H1 (cell line): ENCODE results near the gene PBX2. TPM values are rescaled to one million over a fixed set of nuclear protein-coding genes. Genes with fewer than 3 reads are reported as not detected.

ENCODE experiments used
- CTCF ChIA-PET: fragments of 300-600 bp; sonication (Branson Sonifier 250); formaldehyde crosslinking; loops from one replicate; lab custom pipeline; 2021; ENCODE audit not compliant: partially characterized antibody; lab: Charles Lee
- POLR2A ChIA-PET: fragments of 300-600 bp; sonication (Branson Sonifier 250); formaldehyde crosslinking; loops from one replicate; lab custom pipeline; 2021; ENCODE audit warnings: inconsistent platforms; ENCODE audit not compliant: partially characterized antibody; lab: Charles Lee
- DNase-seq, 2 experiments: peaks; one replicate each; pipeline versions ENCODE4 v3.0.0 to v3.0.0-alpha.2; 2010 to 2022; ENCODE audit warnings: low spot score in 2 of 2, low read depth in 1 of 2, mixed read lengths in 1 of 2
- FAIRE-seq: peaks from 2 replicates; lab custom pipeline; 2011; peaks lifted over from hg19 to GRCh38; lab: Jason Lieb, UNC
- H2AFZ ChIP-seq: 2 replicates; pipeline ENCODE4 v1.8.1; 2012; ENCODE audit warnings: low read length, inconsistent platforms
- H2AK5ac ChIP-seq: 2 replicates; pipeline ENCODE4 v1.6.1; 2013; ENCODE audit warnings: low read depth, low read length
- H2BK120ac ChIP-seq: replicated peaks from 2 replicates; pipeline ENCODE3; 2013; ENCODE audit warnings: low read depth, low read length, inconsistent platforms
- H2BK12ac ChIP-seq: 2 replicates; pipeline ENCODE4 v1.6.1; 2013; ENCODE audit warnings: low read depth, low read length
- H2BK15ac ChIP-seq: 2 replicates; pipeline ENCODE4 v1.6.1; 2013; ENCODE audit warnings: low read length
- H2BK20ac ChIP-seq: 2 replicates; pipeline ENCODE4 v1.6.1; 2013; ENCODE audit warnings: low read length
- H2BK5ac ChIP-seq: 2 replicates; pipeline ENCODE4 v1.6.1; 2013; ENCODE audit warnings: low read depth, low read length
- H3K14ac ChIP-seq: 2 replicates; pipeline ENCODE4 v1.6.1; 2013; ENCODE audit warnings: inconsistent platforms; ENCODE audit not compliant: insufficient read length
- H3K18ac ChIP-seq: 2 replicates; pipeline ENCODE4 v1.6.1; 2013; ENCODE audit warnings: low read length; ENCODE audit errors: extremely low read depth
- H3K23ac ChIP-seq: 2 replicates; pipeline ENCODE4 v1.6.1; 2013; ENCODE audit warnings: inconsistent platforms; ENCODE audit not compliant: insufficient read length
- H3K23me2 ChIP-seq: 2 replicates; pipeline ENCODE4 v1.6.1; 2013; ENCODE audit warnings: low read depth, low read length
- H3K27ac ChIP-seq: 2 replicates; pipeline ENCODE4 v1.6.1; 2011; ENCODE audit warnings: low read depth, low read length, inconsistent platforms
- H3K27me3 ChIP-seq, 4 experiments: replicated peaks in 1 of 4; 1 replicate in 1 of 4; 2 replicates in 3 of 4; pipeline versions ENCODE4 v1.6.1 to v1.8.1; 2011 to 2013; ENCODE audit warnings: low read length in 3 of 4, mild to moderate bottlenecking in 3 of 4, inconsistent platforms in 2 of 4, mixed read lengths in 2 of 4, moderate library complexity in 1 of 4; ENCODE audit not compliant: control insufficient read depth in 3 of 4, insufficient read depth in 3 of 4; ENCODE audit errors: extremely low read depth in 1 of 4
- H3K36me3 ChIP-seq, 4 experiments: 2 replicates each; pipeline versions ENCODE4 v1.6.1 to v1.8.1; 2011 to 2013; ENCODE audit warnings: mild to moderate bottlenecking in 4 of 4, low read length in 3 of 4, moderate library complexity in 2 of 4, control low read depth in 1 of 4, inconsistent platforms in 1 of 4; ENCODE audit not compliant: insufficient read depth in 4 of 4, control insufficient read depth in 2 of 4
- H3K4ac ChIP-seq: replicated peaks from 2 replicates; pipeline ENCODE3; 2013; ENCODE audit warnings: low read length, low read depth, mixed read lengths, inconsistent platforms; ENCODE audit not compliant: insufficient read length
- H3K4me1 ChIP-seq, 4 experiments: replicated peaks in 1 of 4; 1 replicate in 1 of 4; 2 replicates in 3 of 4; pipeline versions ENCODE4 v1.6.1 to v1.8.1; 2011 to 2013; ENCODE audit warnings: low read length in 3 of 4, inconsistent platforms in 2 of 4, mixed read lengths in 1 of 4; ENCODE audit not compliant: insufficient read depth in 4 of 4, control insufficient read depth in 3 of 4
- H3K4me2 ChIP-seq, 2 experiments: 2 replicates each; pipeline versions ENCODE4 v1.6.1 to v1.8.1; 2011 to 2013; ENCODE audit warnings: low read depth in 2 of 2, low read length in 2 of 2, control low read depth in 1 of 2, inconsistent platforms in 1 of 2, mild to moderate bottlenecking in 1 of 2; ENCODE audit not compliant: insufficient read depth in 1 of 2
- H3K4me3 ChIP-seq, 4 experiments: fragments of 200-600, 300-600 bp in 1 of 4; sonication (generic), shearing (Covaris generic), sonication (Bioruptor Twin) in 1 of 4; 2 replicates each; pipeline versions ENCODE4 v1.5.1 to v1.8.1; 2011 to 2016; ENCODE audit warnings: low read length in 4 of 4, low read depth in 3 of 4, control low read depth in 2 of 4, inconsistent platforms in 2 of 4, mild to moderate bottlenecking in 2 of 4, mixed read lengths in 1 of 4, moderate library complexity in 1 of 4; ENCODE audit not compliant: insufficient read depth in 2 of 4; ENCODE audit errors: extremely low read depth in 1 of 4
- H3K56ac ChIP-seq: replicated peaks from 2 replicates; pipeline ENCODE3; 2013; ENCODE audit warnings: low read depth, mild to moderate bottlenecking, mixed read lengths, low read length, inconsistent platforms; ENCODE audit not compliant: insufficient read length
- H3K79me1 ChIP-seq: 2 replicates; pipeline ENCODE4 v1.6.1; 2013; ENCODE audit warnings: low read depth, low read length, control low read depth
- H3K79me2 ChIP-seq, 2 experiments: 2 replicates each; pipeline versions ENCODE4 v1.6.1 to v1.8.1; 2012 to 2013; ENCODE audit warnings: low read length in 2 of 2, mild to moderate bottlenecking in 2 of 2, inconsistent platforms in 1 of 2; ENCODE audit not compliant: insufficient read depth in 2 of 2, control insufficient read depth in 1 of 2
- H3K9ac ChIP-seq, 4 experiments: replicated peaks in 1 of 4; 1 replicate in 1 of 4; 2 replicates in 3 of 4; pipeline versions ENCODE4 v1.6.1 to v1.8.1; 2011 to 2013; ENCODE audit warnings: low read depth in 3 of 4, low read length in 3 of 4, control low read depth in 2 of 4, mild to moderate bottlenecking in 2 of 4, moderate library complexity in 2 of 4, inconsistent platforms in 1 of 4; ENCODE audit errors: extremely low read depth in 1 of 4
- H3K9me3 ChIP-seq, 2 experiments: 2 replicates each; pipeline versions ENCODE4 v1.6.1 to v1.8.1; 2012 to 2013; ENCODE audit warnings: mild to moderate bottlenecking in 2 of 2, moderate library complexity in 2 of 2, control low read depth in 1 of 2, inconsistent platforms in 1 of 2, low read depth in 1 of 2, low read length in 1 of 2, mixed read lengths in 1 of 2; ENCODE audit not compliant: insufficient read depth in 2 of 2
- H4K20me1 ChIP-seq, 2 experiments: replicated peaks in 1 of 2; 2 replicates each; pipeline versions ENCODE3 to v1.8.1; 2011 to 2013; ENCODE audit warnings: inconsistent platforms in 2 of 2, low read length in 2 of 2, mild to moderate bottlenecking in 1 of 2; ENCODE audit not compliant: insufficient read depth in 2 of 2, control insufficient read depth in 1 of 2
- H4K5ac ChIP-seq: 2 replicates; pipeline ENCODE4 v1.6.1; 2013; ENCODE audit warnings: low read length, low read depth, mixed read lengths, inconsistent platforms; ENCODE audit not compliant: insufficient read length
- H4K8ac ChIP-seq: 2 replicates; pipeline ENCODE4 v1.8.0; 2013; ENCODE audit warnings: mild to moderate bottlenecking, moderate library complexity, low read length, inconsistent platforms; ENCODE audit not compliant: insufficient read depth; ENCODE audit errors: extremely low read depth
- H4K91ac ChIP-seq: replicated peaks from 2 replicates; pipeline ENCODE3; 2013; ENCODE audit warnings: low read length, mixed read lengths, inconsistent platforms; ENCODE audit not compliant: insufficient read length
- CBX5 ChIP-seq: fragments of 300-800, 300-1000 bp; sonication (generic); IDR thresholded peaks from 2 replicates; pipeline ENCODE4 v1.7.1; 2016; ENCODE audit warnings: antibody characterized with exemption, low read length, low read depth
- GABPA ChIP-seq: IDR thresholded peaks from 2 replicates; pipeline ENCODE4 v1.6.1; 2011; ENCODE audit warnings: mild to moderate bottlenecking, low read length, moderate library complexity, borderline replicate concordance; ENCODE audit not compliant: insufficient read depth
- MAX ChIP-seq: IDR thresholded peaks from 2 replicates; pipeline ENCODE4 v1.6.1; 2012; ENCODE audit warnings: inconsistent platforms
- NANOG ChIP-seq: IDR thresholded peaks from 2 replicates; pipeline ENCODE4 v1.6.1; 2011; ENCODE audit warnings: low read length, low read depth, mild to moderate bottlenecking, inconsistent platforms; ENCODE audit not compliant: insufficient read depth, poor library complexity, severe bottlenecking
- RAD21 ChIP-seq, 2 experiments: IDR thresholded peaks in 1 of 2; conservative IDR thresholded peaks in 1 of 2; 2 replicates each; pipeline ENCODE4 v1.6.1; 2011; ENCODE audit warnings: low read depth in 2 of 2, low read length in 2 of 2, improper control_type of control experiment in 1 of 2, inconsistent platforms in 1 of 2, mild to moderate bottlenecking in 1 of 2, moderate library complexity in 1 of 2
- SAP30 ChIP-seq: fragments of 300-600 bp; sonication (generic); IDR thresholded peaks from 2 replicates; pipeline ENCODE4 v1.7.1; 2012; ENCODE audit warnings: low read length, moderate library complexity, mild to moderate bottlenecking, inconsistent platforms; ENCODE audit not compliant: insufficient read depth, insufficient replicate concordance
- SIRT6 ChIP-seq: IDR thresholded peaks from one replicate; pipeline ENCODE4 v1.7.1; 2012; ENCODE audit warnings: low read length, inconsistent platforms
- SP1 ChIP-seq: IDR thresholded peaks from 2 replicates; pipeline ENCODE4 v1.6.1; 2011; ENCODE audit warnings: low read depth, low read length
- YY1 ChIP-seq: IDR thresholded peaks from 2 replicates; pipeline ENCODE4 v1.6.1; 2011; ENCODE audit warnings: low read depth, mild to moderate bottlenecking, low read length
- WGBS, 2 experiments: shearing (Covaris generic) in 1 of 2; methylation state at CpG; one replicate each; pipeline versions ENCODE4 v1.1.6 to v1.1.7; 2013 to 2015; ENCODE audit warnings: low lambda C conversion rate in 2 of 2, mixed read lengths in 2 of 2, inconsistent platforms in 1 of 2, low coverage in 1 of 2, missing lambda C conversion rate in 1 of 2; ENCODE audit not compliant: insufficient replicate concordance in 2 of 2, insufficient coverage in 1 of 2, insufficient read length in 1 of 2; ENCODE audit errors: extremely low coverage in 1 of 2, missing lambda C conversion rate in 1 of 2; 5-methylcytosine and 5-hydroxymethylcytosine counted together
- polyA plus RNA-seq, 7 experiments: library from polyadenylated mRNA; depleted of rRNA in 3 of 7; stranded (reverse) in 5 of 7; unstranded in 2 of 7; fragments of >200 nt in 5 of 7; fragments of 200-250 nt in 2 of 7; gene quantifications; 1 replicate in 5 of 7; 2 replicates in 1 of 7; 4 replicates in 1 of 7; pipeline versions ENCODE4 v1.2.1 to v1.2.3, GENCODE V29; 2011 to 2013; ENCODE audit warnings: missing spikeins in 2 of 7, mixed read lengths in 2 of 7
- total RNA-seq: library from RNA; stranded (reverse); fragmentation: NEBNext Ultra II Directional; extraction: Animal tissue kit (Norgen Biotek cat#: 25700); gene quantifications from 2 replicates; pipeline ENCODE4 v1.2.1, GENCODE V29; 2021

The PBX2 gene
- total and polyA plus RNA-seq, 2 of the 8 experiments (the other 6 are each of a cell fraction or from before 2014, with no cell fraction given), result 102 to 130 TPM

- ChIA-PET POLR2A (interaction anchor here (1.0 to 13.3 kb wide), 6 partner anchors 10 to 37 kb away, joined by 3 to 194 read pairs (median 3); partner anchors contain the start of genes AGPAT1, PRRT1 and RNF5), CTCF (interaction anchor here (0.5 to 3.2 kb wide), 11 partner anchors 9 to 98 kb away, joined by 3 to 13 read pairs (median 4); partner anchors contain the start of genes AGPAT1 and PRRT1)
- no peak overlapping the region for H2AFZ ChIP-seq
- no peak overlapping the region; the same call in 1 of the 2 replicates for H4K8ac ChIP-seq
- H2BK5ac ChIP-seq, result peak overlapping the region; percentile 52; the same call in 1 of the 2 replicates
- H3K79me2 ChIP-seq, result peaks cover 0 to 13% of the 10 kb centered on the region in 2 experiments; a peak in 2 of 4 replicates
- peak overlapping the region; percentile 81 to 90 for H3K4me2 ChIP-seq
- H3K4me1 ChIP-seq, result peaks cover 2 to 26% (median 16%) of the 10 kb centered on the region in 4 experiments
- H3K14ac ChIP-seq, result no peak overlapping the region
- no peak for FAIRE-seq
- H3K4ac ChIP-seq, result peak overlapping the region; percentile 80
- peak overlapping the region; percentile 30 to 87 (median 64) for H3K4me3 ChIP-seq
- no peak overlapping the region for H2BK15ac ChIP-seq
- DNase-seq, result no peak
- no peak overlapping the region for H2AK5ac ChIP-seq
- H2BK12ac ChIP-seq, result no peak overlapping the region
- H3K79me1 ChIP-seq, result peaks cover 2% of the 10 kb centered on the region; the same call in 1 of the 2 replicates
- 26% methylated on average over 8 of the region's 10 CpGs; no CpG with 5 or more reads in 1 of the 2 experiments for WGBS, 2 experiments
- H3K9ac ChIP-seq, result peak overlapping the region; percentile 38 to 80 (median 56); a peak in 5 of 7 replicates
- no peak overlapping the region for H3K23ac ChIP-seq
- peak overlapping the region; percentile 7 for H4K91ac ChIP-seq
- H3K56ac ChIP-seq, result no peak overlapping the region
- peak overlapping the region; percentile 54 for H3K27ac ChIP-seq
- H3K18ac ChIP-seq, result peak overlapping the region; percentile 32
- H2BK20ac ChIP-seq, result no peak overlapping the region
- peaks cover 5% of the 10 kb centered on the region for H3K23me2 ChIP-seq
- H2BK120ac ChIP-seq, result no peak overlapping the region
- H3K36me3 ChIP-seq, result peaks cover 2 to 18% (median 14%) of the 10 kb centered on the region in 4 experiments; a peak in 7 of 8 replicates
- H3K27me3 ChIP-seq, result no peaks in the 10 kb centered on the region
- no peaks in the 10 kb centered on the region for H3K9me3 ChIP-seq
- no peak overlapping the region for H4K5ac ChIP-seq
- peaks cover 0 to 3% of the 10 kb centered on the region in 2 experiments for H4K20me1 ChIP-seq
- TF ChIP-seq CBX5 (no peak), SIRT6 (no peak), NANOG (no peak), YY1 (no peak), RAD21 (IDR thresholded peaks at IDR 0.05 in 1 of 2, conservative IDR thresholded peaks at IDR 0.05 in 1 of 2; ENCODE audit: low read depth in 2 of 2, low read length in 2 of 2) (no peak), SP1 (no peak), MAX (no peak), GABPA (no peak), SAP30 (no peak)
Observed at GRCh38 chr6:32189069-32189741, 797 bp downstream of the PBX2 start.
